NCI-H510A (cell line): ENCODE measurements around the gene SLC29A3.
A peak's percentile ranks its signal among the peaks of the same experiment; 100 is the strongest.
"Not testable (repeated sequence)": the region's sequence is repeated elsewhere in the genome, so short reads cannot be mapped to it uniquely, and the experiment has no call there.

ENCODE experiments used
- DNase-seq: peaks from one replicate; lab custom pipeline; 2025; lab: John Stamatoyannopoulos, UW

Gene SLC29A3

GRCh38 chr10:71284544-71285179 is 34.4 kb upstream of the SLC29A3 start:
- DNase-seq: no peak

DNA sequence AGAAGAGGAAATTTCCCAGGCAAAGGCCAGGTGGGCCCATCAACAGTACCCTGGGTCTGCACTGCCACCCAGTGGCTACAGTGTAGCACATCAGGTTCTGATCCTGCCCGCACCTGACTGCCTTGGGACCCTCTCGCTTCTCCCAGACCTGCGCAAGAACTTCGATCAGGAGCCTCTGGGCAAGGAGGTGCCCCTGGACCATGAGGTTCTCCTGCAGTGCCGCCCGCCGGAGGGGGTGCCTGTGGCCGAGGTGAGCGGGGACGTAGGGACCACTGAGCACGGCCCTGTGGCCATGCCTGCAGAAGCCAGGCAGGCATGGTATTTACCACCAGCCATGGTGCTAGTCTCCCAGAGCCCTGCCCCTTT is 33.9 kb upstream of the SLC29A3 start:
- DNase-seq: no peak

GRCh38 chr10:71285986-71286385 is 33.1 kb upstream of the SLC29A3 start:
- no peak for DNase-seq

GRCh38 chr10:71286521-71287294 is 32.4 kb upstream of the SLC29A3 start:
- no peak for DNase-seq

DNA sequence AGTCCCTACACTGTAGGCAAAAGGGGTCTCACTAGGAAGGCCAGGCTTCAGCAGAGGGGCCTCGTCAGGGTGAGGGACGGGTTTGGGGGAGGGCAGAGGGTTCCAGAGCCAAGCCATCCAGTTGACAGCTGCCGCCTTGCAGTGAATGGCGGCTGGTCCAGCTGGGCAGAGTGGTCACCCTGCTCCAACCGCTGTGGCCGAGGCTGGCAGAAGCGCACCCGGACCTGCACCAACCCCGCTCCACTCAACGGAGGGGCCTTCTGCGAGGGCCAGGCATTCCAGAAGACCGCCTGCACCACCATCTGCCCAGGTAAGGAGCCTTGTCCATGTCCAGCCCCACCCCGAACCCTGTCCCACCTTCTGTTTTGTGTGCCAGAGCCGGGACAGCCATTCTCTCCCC is 31.6 kb upstream of the SLC29A3 start:
- no peak for DNase-seq

GRCh38 chr10:71288461-71288860 is 30.6 kb upstream of the SLC29A3 start:
- DNase-seq: no peak

- no peak for DNase-seq
Observed at GRCh38 chr10:71289421-71290130, 29.5 kb upstream of the SLC29A3 start.

- no peak for DNase-seq
Observed at GRCh38 chr10:71290331-71290730, 28.7 kb upstream of the SLC29A3 start.

DNA sequence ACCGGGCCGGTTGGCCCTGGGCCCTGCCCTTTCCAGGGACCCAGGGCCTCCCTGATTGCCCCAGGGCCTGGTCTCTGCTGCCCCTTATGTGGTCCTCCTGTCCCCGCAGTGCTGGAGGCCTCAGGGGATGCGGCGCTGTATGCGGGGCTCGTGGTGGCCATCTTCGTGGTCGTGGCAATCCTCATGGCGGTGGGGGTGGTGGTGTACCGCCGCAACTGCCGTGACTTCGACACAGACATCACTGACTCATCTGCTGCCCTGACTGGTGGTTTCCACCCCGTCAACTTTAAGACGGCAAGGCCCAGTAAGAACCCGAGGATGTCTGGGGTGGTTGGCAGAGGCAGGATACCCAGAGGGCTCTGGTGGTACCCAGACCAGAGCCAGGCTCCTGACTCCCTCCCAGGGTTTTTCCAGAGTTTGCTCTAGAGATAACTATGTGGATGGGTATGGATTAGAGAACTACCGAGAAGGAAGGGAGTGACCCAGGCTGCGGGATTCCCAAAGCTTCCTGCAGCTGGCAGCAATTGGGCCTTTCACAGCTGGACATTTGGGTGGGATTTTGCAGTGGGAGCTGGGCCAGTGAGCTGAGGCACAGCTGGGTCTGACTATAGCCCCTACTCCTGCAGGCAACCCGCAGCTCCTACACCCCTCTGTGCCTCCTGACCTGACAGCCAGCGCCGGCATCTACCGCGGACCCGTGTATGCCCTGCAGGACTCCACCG is 28.1 kb upstream of the SLC29A3 start:
- DNase-seq: no peak

DNA sequence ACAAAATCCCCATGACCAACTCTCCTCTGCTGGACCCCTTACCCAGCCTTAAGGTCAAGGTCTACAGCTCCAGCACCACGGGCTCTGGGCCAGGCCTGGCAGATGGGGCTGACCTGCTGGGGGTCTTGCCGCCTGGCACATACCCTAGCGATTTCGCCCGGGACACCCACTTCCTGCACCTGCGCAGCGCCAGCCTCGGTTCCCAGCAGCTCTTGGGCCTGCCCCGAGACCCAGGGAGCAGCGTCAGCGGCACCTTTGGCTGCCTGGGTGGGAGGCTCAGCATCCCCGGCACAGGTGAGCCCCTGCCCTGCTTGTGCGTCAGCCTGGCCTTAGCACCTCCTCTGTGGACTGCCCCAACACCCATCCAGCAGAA is 27.5 kb upstream of the SLC29A3 start:
- DNase-seq: no peak

DNA sequence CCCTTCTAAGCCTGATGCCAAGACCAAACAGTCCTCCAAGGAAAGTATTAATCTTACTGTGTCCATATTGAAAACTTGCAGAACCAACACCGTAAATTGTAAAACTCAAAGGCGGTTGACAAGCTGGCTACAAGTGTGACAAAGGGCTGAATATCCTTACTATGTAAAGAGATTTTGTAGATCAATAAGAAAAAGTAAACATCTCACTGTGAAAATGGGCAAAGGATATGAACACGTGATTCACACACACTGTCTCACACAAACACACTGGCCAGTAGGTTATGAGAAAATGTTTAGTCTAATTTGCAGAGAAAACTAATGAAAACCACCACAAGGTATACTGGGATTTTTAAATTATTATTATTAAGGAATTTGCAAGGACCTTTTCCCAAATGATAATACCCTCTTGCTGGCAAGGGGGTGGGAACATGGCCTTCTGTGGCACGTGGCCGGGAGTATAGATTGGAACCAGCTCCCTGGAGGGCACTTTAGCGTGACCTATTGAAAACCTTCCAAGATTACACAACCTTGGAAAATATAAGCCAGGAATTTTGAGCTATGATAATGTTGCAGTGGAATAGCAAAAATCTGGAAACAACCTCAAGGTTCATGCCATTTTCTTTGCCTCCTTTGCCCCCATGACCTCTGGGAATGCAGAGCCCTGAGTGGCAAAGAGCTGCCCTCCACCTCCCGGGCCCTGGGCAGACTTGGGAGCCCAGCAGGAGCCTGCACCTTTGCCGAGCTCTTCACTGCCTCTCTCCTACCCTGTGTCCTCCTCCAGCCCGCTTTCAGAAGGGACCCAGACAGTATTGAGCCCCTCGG is 26.2 kb upstream of the SLC29A3 start:
- no peak for DNase-seq

- DNase-seq: peak; percentile 75
Observed at GRCh38 chr10:71293446-71294084, 25.5 kb upstream of the SLC29A3 start.

GRCh38 chr10:71294091-71294561 is 24.9 kb upstream of the SLC29A3 start:
- no peak for DNase-seq

DNA sequence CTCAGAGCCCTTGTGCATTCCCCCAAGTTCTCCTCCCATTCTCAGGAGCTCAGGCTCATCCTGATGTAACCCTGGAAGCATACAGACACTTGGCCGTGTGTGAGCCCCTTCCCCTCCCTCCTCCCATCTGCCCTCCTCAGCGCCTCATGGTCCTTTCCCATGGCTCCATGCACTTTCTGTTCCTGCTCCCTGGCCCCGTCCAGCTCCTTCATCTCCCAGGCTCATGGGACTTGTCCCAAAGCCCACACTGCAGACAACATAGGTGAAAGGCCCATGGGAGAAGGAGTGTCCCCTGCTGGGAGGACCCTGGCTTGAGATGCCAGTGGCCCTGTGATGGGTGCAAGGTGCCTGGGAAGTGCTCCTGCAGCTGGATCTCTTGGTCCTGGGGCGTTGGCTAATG is 24.2 kb upstream of the SLC29A3 start:
- DNase-seq: no peak

DNA sequence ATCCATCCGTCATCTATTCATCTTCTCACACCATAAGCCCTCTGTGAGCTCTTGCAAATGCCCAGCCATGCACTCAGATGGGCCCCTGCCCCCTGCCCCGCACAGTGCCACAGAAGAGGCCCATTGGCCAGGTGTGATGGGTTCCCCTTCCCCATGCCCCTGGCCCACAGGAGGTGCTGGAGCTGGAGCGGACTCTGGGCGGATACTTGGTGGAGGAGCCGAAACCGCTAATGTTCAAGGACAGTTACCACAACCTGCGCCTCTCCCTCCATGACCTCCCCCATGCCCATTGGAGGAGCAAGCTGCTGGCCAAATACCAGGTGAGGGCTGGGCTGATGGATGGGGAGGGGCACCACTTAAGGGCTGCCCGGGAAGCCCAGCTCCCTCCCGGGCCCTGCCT is 23.4 kb upstream of the SLC29A3 start:
- DNase-seq: no peak

GRCh38 chr10:71296086-71296485 is 23.0 kb upstream of the SLC29A3 start:
- DNase-seq: no peak

GRCh38 chr10:71296811-71297210 is 22.2 kb upstream of the SLC29A3 start:
- DNase-seq: not testable (repeated sequence)

- DNase-seq: no peak
Observed at GRCh38 chr10:71297343-71297742, 21.7 kb upstream of the SLC29A3 start.

DNA sequence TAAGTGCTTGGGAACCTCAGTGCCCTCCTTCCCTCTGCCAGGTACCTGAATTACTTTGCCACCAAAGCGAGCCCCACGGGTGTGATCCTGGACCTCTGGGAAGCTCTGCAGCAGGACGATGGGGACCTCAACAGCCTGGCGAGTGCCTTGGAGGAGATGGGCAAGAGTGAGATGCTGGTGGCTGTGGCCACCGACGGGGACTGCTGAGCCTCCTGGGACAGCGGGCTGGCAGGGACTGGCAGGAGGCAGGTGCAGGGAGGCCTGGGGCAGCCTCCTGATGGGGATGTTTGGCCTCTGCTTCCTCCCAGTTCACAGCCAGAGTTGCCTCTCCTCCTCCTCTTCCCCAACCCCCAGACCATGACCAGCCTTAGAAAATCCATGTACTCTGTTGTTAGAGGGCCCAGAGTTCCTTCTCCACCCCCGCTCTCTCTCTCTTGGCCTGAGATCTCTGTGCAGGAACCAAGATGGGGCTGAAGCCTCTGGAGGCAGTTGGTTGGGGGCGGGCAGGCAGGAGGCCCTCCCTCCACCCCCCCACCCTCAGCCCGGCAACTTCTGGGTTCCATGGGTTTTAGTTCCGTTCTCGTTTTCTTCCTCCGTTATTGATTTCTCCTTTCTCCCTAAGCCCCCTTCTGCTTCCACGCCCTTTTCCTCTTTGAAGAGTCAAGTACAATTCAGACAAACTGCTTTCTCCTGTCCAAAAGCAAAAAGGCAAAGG is 19.8 kb upstream of the SLC29A3 start:
- DNase-seq: no peak
